ENCODE data around the gene USH1G. TPM values are rescaled to one million over a fixed set of nuclear protein-coding genes. Genes with fewer than 3 reads are reported as not detected.

Gene USH1G
- total RNA-seq, 1 experiment from 2014 or later, result 2.7 TPM

DNA sequence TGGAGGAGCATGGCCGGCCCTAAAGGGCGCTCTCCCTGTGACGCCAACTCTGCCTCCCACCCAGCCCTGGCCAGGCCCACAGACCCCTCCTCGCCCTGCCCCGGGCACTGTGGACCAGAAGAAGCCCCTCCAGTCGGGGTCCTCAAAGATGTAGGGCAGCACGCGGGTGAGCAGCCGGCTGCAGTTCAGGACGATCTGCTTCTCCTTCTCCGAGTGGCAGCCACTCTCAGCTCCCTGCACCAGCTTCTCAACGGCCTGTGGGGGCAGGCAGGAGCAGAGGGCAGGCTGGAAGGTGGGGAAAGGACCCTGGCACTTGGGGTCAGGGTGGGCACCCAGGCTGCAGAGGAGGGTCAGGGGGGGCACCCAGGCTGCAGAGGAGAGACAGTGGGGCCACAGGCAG, 40.6 kb upstream of the USH1G start:
- DNase-seq, result peak; percentile 65
- H3K27me3 ChIP-seq (ENCODE audit: insufficient read depth, low read length), result no peaks in the 10 kb centered on the region
- no CpG with 5 or more reads among the region's 12 CpGs for WGBS (ENCODE audit: extremely low coverage, insufficient read length, low lambda C conversion rate)
- H3K14ac ChIP-seq (ENCODE audit: insufficient read depth, low read length), result no peak overlapping the region
- H2BK12ac ChIP-seq (ENCODE audit: insufficient read length, low read depth, low read length), result no peak overlapping the region
- H2BK120ac ChIP-seq (ENCODE audit: low read depth, low read length, poor library complexity, severe bottlenecking), result no peak overlapping the region
- H3K79me2 ChIP-seq (ENCODE audit: insufficient read depth, low read length), result no peaks in the 10 kb centered on the region
- no peaks in the 10 kb centered on the region for H3K23me2 ChIP-seq (ENCODE audit: insufficient read length, low read depth, low read length, poor library complexity, severe bottlenecking)
- Mint-ChIP-seq H3K36me3 (ENCODE audit: insufficient read depth in 1 of 3, low read depth in 3 of 3) (peaks cover 0 to 2% (median 0%) of the 10 kb centered on the region in 3 experiments; a peak in 1 of 7 replicates), H3K9me3 (peaks cover 0 to 2% of the 10 kb centered on the region in 2 experiments; a peak in 1 of 5 replicates), H3K4me1 (peaks cover 10 to 14% of the 10 kb centered on the region in 2 experiments), H3K4me3 (no peak overlapping the region; a peak in 1 of 5 replicates), H3K27me3 (ENCODE audit: low read depth) (peaks cover 25% of the 10 kb centered on the region), H3K27ac (peak overlapping the region in 1 of 3 experiments; percentile 59; a peak in 1 of 7 replicates)
- no peak overlapping the region for H4K91ac ChIP-seq (ENCODE audit: insufficient read length, low read depth, low read length)
- no peak overlapping the region for H3K23ac ChIP-seq (ENCODE audit: insufficient read length, low read depth, low read length)
- H4K20me1 ChIP-seq (ENCODE audit: control insufficient read depth, insufficient read depth, insufficient read length), result peaks cover 3% of the 10 kb centered on the region
- H2BK20ac ChIP-seq (ENCODE audit: low read depth, low read length, poor library complexity, severe bottlenecking), result no peak overlapping the region
- no peak overlapping the region for H3K4me2 ChIP-seq (ENCODE audit: insufficient read depth, insufficient read length, low read length)
- no peak overlapping the region for H3K27ac ChIP-seq (ENCODE audit: insufficient read length, low read depth, low read length)
- H4K8ac ChIP-seq (replicated peaks; ENCODE audit: insufficient read length, low read depth, low read length), result no peak overlapping the region
- H4K5ac ChIP-seq (ENCODE audit: insufficient read length, low read depth, low read length), result no peak overlapping the region
- no peak overlapping the region for H3K56ac ChIP-seq (ENCODE audit: insufficient read length, low read depth, low read length)
- no peak overlapping the region for H3K18ac ChIP-seq (ENCODE audit: insufficient read length, low read depth, low read length)
- no peak overlapping the region for H2BK5ac ChIP-seq (ENCODE audit: insufficient read length, low read length)
- no peak overlapping the region for H3T11ph ChIP-seq (ENCODE audit: low read length)
- H3K9ac ChIP-seq (ENCODE audit: extremely low read depth, insufficient read length, low read length), result no peak overlapping the region
- H3K9me3 ChIP-seq (ENCODE audit: control insufficient read depth, low read depth, low read length), result no peaks in the 10 kb centered on the region
- no peak overlapping the region for H2BK15ac ChIP-seq (ENCODE audit: low read depth, low read length)
- TF ChIP-seq, protein P1, sequence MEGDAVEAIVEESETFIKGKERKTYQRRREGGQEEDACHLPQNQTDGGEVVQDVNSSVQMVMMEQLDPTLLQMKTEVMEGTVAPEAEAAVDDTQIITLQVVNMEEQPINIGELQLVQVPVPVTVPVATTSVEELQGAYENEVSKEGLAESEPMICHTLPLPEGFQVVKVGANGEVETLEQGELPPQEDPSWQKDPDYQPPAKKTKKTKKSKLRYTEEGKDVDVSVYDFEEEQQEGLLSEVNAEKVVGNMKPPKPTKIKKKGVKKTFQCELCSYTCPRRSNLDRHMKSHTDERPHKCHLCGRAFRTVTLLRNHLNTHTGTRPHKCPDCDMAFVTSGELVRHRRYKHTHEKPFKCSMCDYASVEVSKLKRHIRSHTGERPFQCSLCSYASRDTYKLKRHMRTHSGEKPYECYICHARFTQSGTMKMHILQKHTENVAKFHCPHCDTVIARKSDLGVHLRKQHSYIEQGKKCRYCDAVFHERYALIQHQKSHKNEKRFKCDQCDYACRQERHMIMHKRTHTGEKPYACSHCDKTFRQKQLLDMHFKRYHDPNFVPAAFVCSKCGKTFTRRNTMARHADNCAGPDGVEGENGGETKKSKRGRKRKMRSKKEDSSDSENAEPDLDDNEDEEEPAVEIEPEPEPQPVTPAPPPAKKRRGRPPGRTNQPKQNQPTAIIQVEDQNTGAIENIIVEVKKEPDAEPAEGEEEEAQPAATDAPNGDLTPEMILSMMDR (conservative IDR thresholded peaks at IDR 0.05), result peak; percentile 49
- no peaks in the 10 kb centered on the region for H3K79me1 ChIP-seq (ENCODE audit: insufficient read depth, low read depth, low read length, poor library complexity, severe bottlenecking)
- no peak overlapping the region for H2AFZ ChIP-seq (ENCODE audit: low read length)
- no peak overlapping the region for H3K4ac ChIP-seq (ENCODE audit: low read depth, low read length)
- H2AK5ac ChIP-seq (ENCODE audit: insufficient read length, low read length), result no peak overlapping the region
- H3K4me1 ChIP-seq (ENCODE audit: insufficient read depth, low read length), result no peaks in the 10 kb centered on the region

All from H9 (cell line).